GM19238 (cell line): Measurements from ENCODE around the gene BBX.

Source experiments
- DNase-seq: peaks from one replicate; pipeline ENCODE4 v3.0.0; 2011; ENCODE audit warnings: low spot score; ENCODE audit not compliant: insufficient read length

BBX gene

DNA sequence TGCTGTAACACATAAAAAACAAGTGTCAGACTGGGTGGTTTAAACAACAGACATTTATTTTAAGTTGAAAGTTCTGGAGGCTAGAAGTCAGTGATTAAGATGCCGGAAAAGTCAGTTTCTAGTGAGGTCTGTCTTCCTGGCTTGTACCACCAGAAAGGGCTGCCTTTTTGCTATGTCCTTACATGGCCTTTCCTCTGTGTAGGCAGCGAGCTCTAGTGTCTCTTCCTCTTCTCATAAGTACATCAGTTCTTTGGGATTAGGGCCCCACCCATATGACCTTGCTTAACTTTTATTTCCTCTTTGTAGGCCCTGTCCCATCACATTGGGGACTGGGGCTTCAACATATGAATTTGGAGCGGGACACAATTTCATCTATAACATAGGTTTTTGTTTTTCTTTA is 128.0 kb downstream of the BBX start:
- no peak for DNase-seq

GRCh38 chr3:107651782-107652181 is 129.0 kb downstream of the BBX start:
- no peak for DNase-seq

DNA sequence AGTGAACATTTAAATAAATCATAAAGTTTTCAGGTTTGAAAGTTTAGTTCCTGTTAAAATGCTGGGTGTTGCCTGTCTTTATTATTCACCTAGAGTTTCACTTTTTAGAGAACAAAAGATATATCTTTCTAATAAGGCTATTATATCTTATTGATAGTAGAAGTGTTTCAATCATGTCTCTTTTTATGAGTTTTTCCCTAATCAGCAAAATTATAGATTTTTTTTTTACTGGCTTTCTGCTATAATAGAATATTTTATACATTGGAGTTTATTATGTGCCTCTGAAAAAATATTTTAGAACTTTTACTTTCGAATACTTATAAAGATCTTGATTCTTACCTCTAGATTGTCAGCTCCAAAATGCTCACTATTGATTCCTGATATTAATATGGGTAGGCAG is 131.5 kb downstream of the BBX start:
- DNase-seq, result no peak

DNA sequence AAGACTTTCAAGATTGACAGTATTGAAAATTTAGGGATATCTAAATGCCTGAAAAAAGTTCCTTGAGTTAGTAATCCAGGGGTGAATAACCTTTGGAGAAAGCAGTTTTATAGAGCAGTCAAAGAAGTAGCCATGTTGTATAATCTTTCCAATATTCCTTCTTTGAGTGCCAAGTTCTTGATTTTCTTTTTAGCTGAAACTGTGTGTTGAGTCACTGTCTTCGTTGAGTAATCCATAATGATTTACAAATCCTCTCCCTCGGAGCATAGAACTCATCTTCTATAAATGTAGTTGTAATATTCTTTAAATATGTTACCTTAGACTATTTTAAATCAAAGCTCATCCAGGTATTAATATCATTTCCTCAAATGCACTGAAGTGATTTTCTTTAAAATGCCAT is 135.2 kb downstream of the BBX start:
- DNase-seq, result no peak

DNA sequence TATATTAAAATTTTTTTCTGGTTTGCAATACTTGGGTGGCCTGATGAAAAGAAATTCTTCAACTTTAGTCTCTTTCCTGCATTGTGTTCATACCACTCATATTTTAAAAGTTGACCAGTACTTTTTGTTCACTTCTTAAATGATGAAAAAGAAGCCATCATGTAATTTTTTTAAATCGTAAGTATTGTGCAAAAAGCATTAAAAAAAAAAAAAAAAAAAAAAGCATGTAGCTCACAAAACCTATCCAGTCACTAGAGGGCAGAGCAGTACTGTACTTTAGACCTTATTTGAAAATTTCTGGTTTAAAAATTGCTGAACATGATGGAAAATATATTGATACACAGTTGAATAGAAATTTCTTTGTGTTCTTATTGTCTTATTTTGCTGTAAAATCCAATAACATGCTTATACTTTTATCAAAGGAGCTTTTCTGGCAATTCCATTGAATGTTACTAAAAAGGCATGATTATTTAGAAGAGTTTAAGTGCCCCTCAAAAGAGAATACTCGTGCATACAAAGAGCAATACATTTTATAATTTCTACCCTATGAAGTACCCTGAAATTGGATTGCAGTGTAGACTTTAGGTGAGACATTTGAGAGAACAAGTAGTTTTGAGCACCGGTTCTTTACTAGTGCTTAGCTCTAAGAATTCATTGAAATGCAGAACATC is 137.7 kb downstream of the BBX start:
- DNase-seq, result no peak

- no peak for DNase-seq
These were observed 138.8 kb downstream of the BBX start for GRCh38 chr3:107661447-107662123.

DNA sequence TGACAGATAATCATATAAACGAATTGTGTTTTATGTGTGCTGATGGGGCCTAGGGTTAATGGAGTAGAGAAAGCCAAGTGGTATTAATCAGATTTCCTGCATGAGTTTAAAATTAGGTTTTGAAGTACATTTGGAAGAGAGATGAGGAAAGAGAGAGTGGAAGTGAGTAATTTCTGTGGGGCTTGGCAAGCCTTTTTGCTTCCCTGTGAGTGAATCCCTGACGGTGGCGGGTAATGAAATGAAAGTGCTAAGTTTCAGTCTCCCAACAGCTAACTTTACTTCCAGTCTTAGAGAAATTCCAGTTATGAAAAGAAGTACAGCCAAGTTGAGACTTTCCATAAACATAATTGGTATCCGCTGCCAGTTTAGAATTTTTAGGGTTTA is 139.4 kb downstream of the BBX start:
- DNase-seq, result no peak

DNA sequence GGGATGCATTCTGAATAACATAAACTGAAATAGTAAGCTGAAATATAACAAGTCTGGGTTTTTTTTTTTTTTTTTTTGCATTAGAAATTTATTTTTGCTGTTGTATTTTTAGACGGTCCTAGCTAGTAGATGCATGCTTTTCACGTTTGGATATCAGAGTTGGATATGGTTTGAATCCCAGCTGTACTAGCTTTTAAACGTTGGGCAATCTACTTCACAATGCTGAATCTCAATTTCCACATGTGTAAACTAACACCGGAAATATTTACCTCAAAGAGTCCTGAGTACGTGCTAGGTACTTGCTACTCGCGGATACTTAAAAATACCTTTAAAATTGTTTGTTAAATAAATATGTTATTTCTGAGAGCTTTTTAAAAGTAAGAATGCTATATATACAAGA is 139.8 kb downstream of the BBX start:
- DNase-seq, result no peak

GRCh38 chr3:107663266-107663665 is 140.5 kb downstream of the BBX start:
- no peak for DNase-seq

DNA sequence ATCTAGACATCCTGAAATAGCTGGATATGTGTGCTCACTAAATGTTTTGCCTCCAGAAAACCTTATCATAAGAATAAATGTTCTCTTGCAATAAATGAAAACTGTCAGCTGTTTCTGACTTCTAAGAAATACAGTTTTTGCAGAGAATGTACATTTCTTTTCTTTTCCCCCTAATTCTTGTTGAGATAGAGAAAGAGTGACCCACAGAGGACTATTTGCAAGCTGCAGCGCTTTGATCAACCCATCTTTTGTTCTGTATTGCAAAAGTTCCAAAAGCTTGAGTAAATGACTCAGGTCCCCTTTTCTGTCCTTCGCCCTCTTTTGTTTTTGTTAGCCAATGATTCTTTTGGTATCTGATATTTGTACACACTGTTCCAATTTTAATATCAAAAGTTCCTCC is 141.9 kb downstream of the BBX start:
- no peak for DNase-seq

GRCh38 chr3:107665351-107665750 is 142.6 kb downstream of the BBX start:
- no peak for DNase-seq

DNA sequence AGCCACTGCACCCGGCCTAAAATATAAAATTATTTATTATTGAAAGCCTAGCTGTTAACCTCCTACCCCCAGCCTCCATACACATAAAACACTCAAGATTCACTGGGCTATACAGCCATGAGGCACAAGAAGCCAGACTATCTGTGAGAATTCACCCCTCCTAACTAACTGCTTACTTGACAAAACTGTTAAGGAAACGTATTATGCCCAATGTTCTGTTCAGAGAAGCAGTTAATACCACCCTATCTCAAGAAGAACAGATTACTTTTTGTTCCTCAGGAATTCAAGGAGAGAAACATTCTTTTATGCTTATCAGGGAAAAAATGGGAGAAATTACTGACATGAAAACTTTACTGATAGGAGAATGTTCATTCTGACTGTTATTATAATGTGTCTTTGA is 144.1 kb downstream of the BBX start:
- DNase-seq, result no peak

DNA sequence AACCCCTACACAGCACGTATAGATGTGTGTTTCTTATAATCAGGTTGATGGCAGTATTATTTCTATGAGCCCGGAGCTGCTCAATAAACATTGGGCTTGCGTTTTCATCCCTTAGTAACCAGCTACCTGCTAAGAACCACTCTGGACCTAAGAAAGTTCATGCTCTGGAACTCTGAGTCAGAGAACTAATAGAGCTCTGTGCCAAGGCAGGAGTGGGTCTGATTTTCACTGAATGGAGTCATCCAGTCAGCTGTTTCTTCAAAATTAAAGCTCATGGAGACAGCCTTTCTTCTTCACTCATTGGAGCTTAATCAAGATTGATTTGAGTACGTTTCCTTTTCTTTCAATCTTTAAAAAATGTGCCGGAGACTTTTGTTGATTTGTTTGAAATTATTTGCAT is 145.7 kb downstream of the BBX start:
- no peak for DNase-seq

GRCh38 chr3:107668963-107669362 is 146.2 kb downstream of the BBX start:
- no peak for DNase-seq

GRCh38 chr3:107669669-107670068 is 146.9 kb downstream of the BBX start:
- no peak for DNase-seq

GRCh38 chr3:107670986-107671385 is 148.2 kb downstream of the BBX start:
- DNase-seq, result no peak

- no peak for DNase-seq
These were observed 151.6 kb downstream of the BBX start for GRCh38 chr3:107674371-107674770.

DNA sequence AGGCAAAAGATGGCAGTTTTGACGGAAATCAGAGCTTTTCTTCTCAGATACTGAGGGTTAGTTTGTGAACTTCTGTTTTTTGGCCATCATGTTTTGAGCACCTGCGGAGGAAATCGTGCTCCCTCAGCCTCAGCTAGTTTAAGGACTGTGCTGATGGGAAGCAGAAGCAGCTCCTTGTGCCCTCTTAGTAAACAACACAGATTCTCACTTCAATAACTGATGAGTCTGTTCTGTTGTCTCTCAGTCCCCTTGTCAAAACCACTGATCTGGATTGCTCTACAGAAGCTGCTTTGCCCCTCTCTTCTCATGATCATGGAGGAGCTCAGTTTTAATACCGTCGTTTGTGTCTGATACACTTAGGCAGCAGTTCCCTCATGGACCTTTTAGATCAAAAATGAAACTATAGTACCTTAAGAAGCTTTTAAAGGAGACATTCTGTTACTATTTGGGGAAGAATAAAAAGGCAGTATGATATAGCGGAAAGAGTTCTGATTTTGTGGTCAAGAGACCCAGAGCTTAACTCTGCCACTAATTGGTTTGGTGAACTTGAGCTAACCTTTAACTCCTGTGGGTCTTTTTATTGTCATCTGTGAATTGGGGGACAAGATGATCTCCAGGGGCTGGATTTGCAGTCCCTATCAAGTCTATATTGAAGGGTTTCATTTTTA is 152.6 kb downstream of the BBX start:
- no peak for DNase-seq

DNA sequence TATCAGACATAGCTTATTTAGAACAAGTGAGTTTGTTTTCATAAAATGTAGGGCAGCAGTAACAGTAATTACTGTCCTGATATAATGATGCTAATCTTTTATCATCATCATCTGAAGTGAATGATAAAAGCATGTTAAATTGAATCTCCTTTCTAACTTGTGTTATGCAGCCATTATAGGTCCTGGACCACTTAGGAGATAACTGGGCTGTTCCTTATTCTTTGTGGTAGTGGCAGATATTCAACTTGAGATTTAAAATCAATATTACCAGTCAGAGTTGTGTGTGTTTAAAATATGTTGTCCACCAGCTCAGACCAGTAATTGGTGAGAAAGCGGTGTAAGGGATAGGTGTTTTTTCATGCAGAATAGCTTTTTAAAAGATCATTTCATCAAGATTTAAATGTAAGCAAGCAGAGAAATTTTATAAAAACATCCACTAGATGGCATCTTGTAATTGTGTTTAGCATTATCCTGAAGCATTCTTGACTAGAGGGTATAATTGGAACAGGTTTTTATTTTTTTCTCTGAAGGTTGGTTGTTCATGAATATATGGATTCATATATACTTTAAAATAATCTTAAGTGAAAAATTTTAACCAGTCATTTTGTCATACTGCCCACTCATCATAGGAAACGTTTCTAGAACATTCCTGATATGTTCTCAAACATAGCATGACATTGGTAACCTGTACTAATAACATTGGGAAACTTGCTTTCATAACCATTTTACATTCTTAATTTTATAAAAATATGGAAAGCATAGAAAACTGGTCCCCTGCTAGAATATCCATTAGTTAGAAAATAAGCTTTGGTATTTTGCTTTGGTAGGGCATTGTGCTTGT is 153.9 kb downstream of the BBX start:
- DNase-seq, result no peak

DNA sequence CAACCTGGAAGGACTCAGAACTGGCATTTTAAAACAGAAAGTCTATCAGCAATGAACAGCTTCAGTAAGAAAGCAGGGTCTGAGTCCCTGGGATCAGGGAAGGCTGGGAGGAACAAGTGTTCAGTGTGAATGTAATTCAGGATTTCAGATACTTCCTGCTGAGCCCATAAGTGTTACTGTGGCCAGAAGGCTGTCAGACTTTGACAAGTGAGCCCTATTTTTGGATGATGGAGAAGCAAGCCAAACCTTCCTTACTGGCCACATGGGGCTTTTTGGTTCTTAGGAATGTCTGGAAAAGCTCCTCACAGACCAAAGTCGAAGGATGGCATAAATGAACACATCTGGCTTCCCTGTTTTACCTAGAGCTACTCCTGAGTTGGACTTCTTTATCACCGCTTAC is 157.2 kb downstream of the BBX start:
- no peak for DNase-seq

- no peak for DNase-seq
These were observed 157.9 kb downstream of the BBX start for GRCh38 chr3:107680698-107681097.

GRCh38 chr3:107681396-107681795 is 158.6 kb downstream of the BBX start:
- no peak for DNase-seq
